Stomach (tissue), 9 donors: ENCODE measurements around the gene MRGPRX3. TPM values are rescaled to one million over a fixed set of nuclear protein-coding genes. Genes with fewer than 3 reads are reported as not detected.
A peak's percentile ranks its signal among the peaks of the same experiment; 100 is the strongest.

ENCODE experiments used
- DNase-seq, 2 donors: peaks; one replicate each; pipeline versions ENCODE4 v3.0.0 to v3.0.0-alpha.2; 2013 to 2019
- H3K27ac ChIP-seq, 5 donors: fragments of 200-600 bp in 4 of 5; sonication (generic) in 4 of 5; one replicate each; pipeline ENCODE4 v1.5.1; 2013 to 2019; ENCODE audit warnings: mild to moderate bottlenecking in 1 of 5, moderate library complexity in 1 of 5
- H3K27me3 ChIP-seq, 3 donors: fragments of 200-600 bp; sonication (generic); one replicate each; pipeline ENCODE4 v1.5.1; 2017 to 2019; ENCODE audit warnings: mixed run types in 1 of 3
- H3K36me3 ChIP-seq, 4 donors: fragments of 200-600 bp; sonication (generic); 1 replicate in 3 of 4; 2 replicates in 1 of 4; pipeline ENCODE4 v1.5.1; 2016 to 2019
- H3K4me1 ChIP-seq, 4 donors: fragments of 200-600 bp; sonication (generic); one replicate each; pipeline ENCODE4 v1.5.1; 2016 to 2019
- H3K4me3 ChIP-seq, 4 donors: fragments of 200-600 bp; sonication (generic) in 3 of 4; one replicate each; pipeline ENCODE4 v1.5.1; 2016 to 2019; ENCODE audit warnings: mild to moderate bottlenecking in 1 of 4
- H3K9me3 ChIP-seq, 4 donors: fragments of 200-600 bp; sonication (generic); one replicate each; pipeline ENCODE4 v1.5.1; 2016 to 2019
- EP300 ChIP-seq: sonication (generic); formaldehyde crosslinking; IDR thresholded peaks from one replicate; pipeline ENCODE4 v1.6.1; 2017; ENCODE audit warnings: antibody characterized with exemption
- POLR2A ChIP-seq, 4 donors: fragments of 450-650 bp; IDR thresholded peaks; one replicate each; pipeline ENCODE4 v1.6.1; 2016; ENCODE audit warnings: antibody characterized with exemption in 4 of 4, control low read depth in 2 of 4, mild to moderate bottlenecking in 1 of 4, moderate library complexity in 1 of 4
- POLR2AphosphoS5 ChIP-seq, 3 donors: sonication (generic); formaldehyde crosslinking; IDR thresholded peaks; one replicate each; pipeline ENCODE4 v1.6.1; 2016; ENCODE audit warnings: antibody characterized with exemption in 3 of 3
- WGBS, 5 donors: extraction: QIAGEN DNeasy Blood & Tissue Kit in 3 of 5; methylation state at CpG; one replicate each; pipeline versions ENCODE4 v1.1.5 to v1.1.7; 2013 to 2018; 5-methylcytosine and 5-hydroxymethylcytosine counted together
- intact Hi-C: fragments of 100-400 bp; cut with DNase I; formaldehyde crosslinking; loops from one replicate; pipeline ENCODE4 v1.15.1; 2023; ENCODE audit warnings: low total_unique reads
- polyA plus RNA-seq, 3 donors: library from polyadenylated mRNA; stranded (reverse); fragments of 200-250 nt; gene quantifications; one replicate each; pipeline ENCODE4 v1.2.3, GENCODE V29; 2013
- total RNA-seq, 5 donors: library from RNA; depleted of rRNA; stranded (reverse); fragments of >200 nt; gene quantifications; one replicate each; pipeline versions ENCODE4 v1.1.0 to v1.2.3, GENCODE V29; 2014 to 2016
- TF ChIP-seq, protein P1 (sequence below), 7 experiments: fragments of 450-650 bp in 4 of 7; fragments of 200-600 bp in 3 of 7; sonication (generic) in 3 of 7; IDR thresholded peaks; one replicate each; pipeline ENCODE4 v1.5.1; 2016 to 2019; ENCODE audit warnings: antibody characterized with exemption in 7 of 7, control low read depth in 2 of 7, mild to moderate bottlenecking in 1 of 7
- donor health status: healthy with polysubstance abuse.
- donor health status: Bipolar disorder and iron deficiency.
- donor health status: healthy.

Gene MRGPRX3
- total and polyA plus RNA-seq, 8 donors, result 1.2 TPM; not detected in 7

DNA sequence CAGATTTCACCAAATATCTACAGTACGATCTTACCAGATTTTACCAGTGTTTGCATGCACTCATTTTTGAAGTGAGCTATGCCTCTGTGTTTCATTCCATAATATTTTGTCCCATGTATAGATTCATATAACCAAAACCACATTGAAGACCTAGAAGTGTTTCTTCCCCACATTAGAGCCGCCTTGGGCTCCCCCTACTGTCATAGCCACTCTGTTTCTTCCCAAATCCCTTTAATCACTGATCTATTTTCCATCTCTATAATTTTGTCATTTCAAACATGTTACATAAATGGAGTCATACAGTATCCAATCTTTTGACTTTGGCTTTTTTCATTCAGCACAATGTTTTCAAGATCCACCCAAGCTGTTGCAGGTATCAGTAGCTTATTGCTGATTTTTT is 12.7 kb downstream of the MRGPRX3 start:
- H3K27me3 ChIP-seq, result peaks cover 0 to 11% (median 0%) of the 10 kb centered on the region in 3 donors
- 43 to 72% (median 50%) methylated on average over 2 of the region's 2 CpGs for WGBS, 5 donors
- no peak for DNase-seq

DNA sequence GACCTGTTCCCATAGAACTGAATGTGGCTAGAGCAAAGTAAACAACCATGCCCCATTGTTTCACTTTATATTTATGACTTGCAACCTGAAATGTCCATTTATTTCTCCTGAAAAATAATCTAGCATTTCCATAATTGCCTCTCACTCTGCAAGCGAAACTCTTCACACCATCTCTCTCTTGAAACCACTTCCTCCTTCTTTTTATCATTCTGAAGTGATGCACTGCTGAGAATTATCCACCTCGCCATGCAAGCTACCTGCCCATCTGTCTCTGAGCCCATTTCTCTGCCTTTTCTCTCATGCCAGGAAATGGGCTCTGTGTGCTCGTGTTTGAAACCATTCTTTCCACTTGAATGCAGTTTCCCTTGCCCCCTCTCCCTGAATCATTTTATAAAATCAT is 13.5 kb downstream of the MRGPRX3 start:
- Histone ChIP-seq H3K4me3 (no peak overlapping the region), H3K27ac (no peak overlapping the region), H3K9me3 (no peaks in the 10 kb centered on the region), H3K27me3 (peaks cover 0 to 11% (median 0%) of the 10 kb centered on the region in 3 donors), H3K36me3 (no peaks in the 10 kb centered on the region), H3K4me1 (no peaks in the 10 kb centered on the region)
- 52 to 61% (median 54%) methylated on average over 3 of the region's 3 CpGs for WGBS, 5 donors
- intact Hi-C loops, result no loop called here
- no peak for TF ChIP-seq POLR2A (IDR thresholded peaks at IDR 0.05)
- no peak for DNase-seq

More for the DNA sequence above, 12.7 kb downstream of the MRGPRX3 start:
- Histone ChIP-seq H3K9me3 (no peaks in the 10 kb centered on the region), H3K27ac (no peak overlapping the region), H3K36me3 (no peaks in the 10 kb centered on the region), H3K4me1 (no peaks in the 10 kb centered on the region), H3K4me3 (no peak overlapping the region)
- intact Hi-C loops, result no loop called here
- TF ChIP-seq, protein P1, sequence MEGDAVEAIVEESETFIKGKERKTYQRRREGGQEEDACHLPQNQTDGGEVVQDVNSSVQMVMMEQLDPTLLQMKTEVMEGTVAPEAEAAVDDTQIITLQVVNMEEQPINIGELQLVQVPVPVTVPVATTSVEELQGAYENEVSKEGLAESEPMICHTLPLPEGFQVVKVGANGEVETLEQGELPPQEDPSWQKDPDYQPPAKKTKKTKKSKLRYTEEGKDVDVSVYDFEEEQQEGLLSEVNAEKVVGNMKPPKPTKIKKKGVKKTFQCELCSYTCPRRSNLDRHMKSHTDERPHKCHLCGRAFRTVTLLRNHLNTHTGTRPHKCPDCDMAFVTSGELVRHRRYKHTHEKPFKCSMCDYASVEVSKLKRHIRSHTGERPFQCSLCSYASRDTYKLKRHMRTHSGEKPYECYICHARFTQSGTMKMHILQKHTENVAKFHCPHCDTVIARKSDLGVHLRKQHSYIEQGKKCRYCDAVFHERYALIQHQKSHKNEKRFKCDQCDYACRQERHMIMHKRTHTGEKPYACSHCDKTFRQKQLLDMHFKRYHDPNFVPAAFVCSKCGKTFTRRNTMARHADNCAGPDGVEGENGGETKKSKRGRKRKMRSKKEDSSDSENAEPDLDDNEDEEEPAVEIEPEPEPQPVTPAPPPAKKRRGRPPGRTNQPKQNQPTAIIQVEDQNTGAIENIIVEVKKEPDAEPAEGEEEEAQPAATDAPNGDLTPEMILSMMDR (IDR thresholded peaks at IDR 0.05), result no peak
- TF ChIP-seq POLR2AphosphoS5 (IDR thresholded peaks at IDR 0.05), result no peak

DNA sequence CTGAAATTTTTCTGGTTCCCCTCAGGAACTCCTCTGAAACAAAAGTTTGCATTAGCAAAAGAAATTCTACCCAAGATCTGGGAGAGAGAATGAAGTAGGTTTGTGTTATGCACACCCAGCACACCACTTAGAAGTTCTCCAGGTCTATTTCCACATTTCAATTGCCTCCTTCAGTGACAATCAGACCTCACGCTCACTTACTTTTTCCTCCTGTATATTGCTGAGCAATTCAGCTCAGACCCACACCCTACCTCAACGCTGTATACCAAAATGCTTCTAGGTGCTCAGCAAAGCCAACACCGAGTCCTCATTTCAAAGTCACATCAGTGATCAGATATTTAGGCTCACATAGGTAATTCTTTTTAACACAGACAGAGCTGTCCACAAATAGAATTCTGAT is 19.2 kb downstream of the MRGPRX3 start:
- no peak for DNase-seq
- peaks cover 0 to 16% (median 0%) of the 10 kb centered on the region in 3 donors for H3K27me3 ChIP-seq
- no peak overlapping the region for H3K4me3 ChIP-seq
- no peaks in the 10 kb centered on the region for H3K4me1 ChIP-seq
- H3K9me3 ChIP-seq, result no peaks in the 10 kb centered on the region
- TF ChIP-seq POLR2A (IDR thresholded peaks at IDR 0.05) (no peak), EP300 (no peak), POLR2AphosphoS5 (IDR thresholded peaks at IDR 0.05) (no peak)
- TF ChIP-seq, protein P1 (IDR thresholded peaks at IDR 0.05), result no peak
- no peaks in the 10 kb centered on the region for H3K36me3 ChIP-seq
- no peak overlapping the region for H3K27ac ChIP-seq
- intact Hi-C loops, result no loop called here
- 77 to 90% (median 85%) methylated on average over 3 of the region's 3 CpGs for WGBS, 5 donors

DNA sequence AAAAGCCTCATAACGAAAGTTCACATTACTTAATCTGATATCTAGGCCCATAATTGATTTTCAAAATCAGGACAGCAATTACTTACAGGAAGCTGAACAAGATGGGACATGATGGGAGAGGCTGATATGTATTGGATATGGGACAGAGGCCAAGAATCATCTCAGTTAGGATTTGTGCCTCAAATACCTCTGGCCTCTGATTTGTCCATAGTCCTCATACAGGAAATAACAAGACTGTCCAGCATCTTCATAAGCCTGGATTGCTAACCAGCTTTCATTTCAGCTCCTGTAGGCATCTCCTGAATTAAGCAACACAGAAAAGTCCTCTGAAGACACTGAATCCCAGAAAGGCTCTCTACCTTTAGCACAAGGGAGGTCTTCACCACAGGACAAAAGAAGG is 36.0 kb downstream of the MRGPRX3 start:
- intact Hi-C loops, result no loop called here
- no peaks in the 10 kb centered on the region for H3K4me1 ChIP-seq
- no peaks in the 10 kb centered on the region for H3K36me3 ChIP-seq
- no peak for TF ChIP-seq POLR2AphosphoS5 (IDR thresholded peaks at IDR 0.05)
- TF ChIP-seq POLR2A (IDR thresholded peaks at IDR 0.05), result no peak
- no peak for TF ChIP-seq EP300
- TF ChIP-seq, protein P1 (IDR thresholded peaks at IDR 0.05), result no peak
- H3K27ac ChIP-seq, result no peak overlapping the region
- peaks cover 0 to 9% (median 2%) of the 10 kb centered on the region in 4 donors for H3K9me3 ChIP-seq
- H3K4me3 ChIP-seq, result no peak overlapping the region
- no peak for DNase-seq
- 44 to 62% (median 54%) methylated on average over 1 of the region's 1 CpG for WGBS, 5 donors
- H3K27me3 ChIP-seq, result peaks cover 0 to 11% (median 0%) of the 10 kb centered on the region in 3 donors

DNA sequence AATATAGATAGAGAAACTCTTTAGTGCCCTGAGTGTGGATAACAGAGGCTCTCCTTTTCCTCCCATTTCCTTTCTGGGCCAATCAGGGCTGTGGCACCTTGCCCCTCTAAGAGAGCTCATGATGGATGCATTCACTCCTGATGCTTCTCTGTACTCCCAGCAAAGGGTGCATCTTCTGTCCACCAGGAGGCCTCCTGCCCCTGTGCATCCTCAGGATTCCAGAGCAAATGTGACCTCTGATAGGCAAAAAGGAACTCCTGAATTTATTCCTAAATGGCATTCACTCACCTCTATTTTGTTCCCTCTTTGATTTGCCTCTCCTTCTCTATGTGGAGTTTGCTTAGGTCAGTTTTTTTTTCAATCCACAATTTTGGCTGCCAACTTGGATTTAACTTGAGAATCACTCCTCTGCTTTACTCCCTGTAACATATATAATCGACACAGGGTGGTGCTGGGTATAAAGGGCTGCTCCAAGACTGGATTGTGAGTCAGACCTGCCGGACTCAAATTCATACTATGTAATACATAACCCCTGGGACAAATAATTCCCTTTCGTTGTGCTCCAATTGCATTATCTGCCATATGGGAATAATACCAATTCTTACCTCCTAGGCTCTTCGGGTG is 39.1 kb downstream of the MRGPRX3 start:
- no peaks in the 10 kb centered on the region for H3K4me1 ChIP-seq
- peak in 1 of 2 donors; percentile 7 for DNase-seq
- intact Hi-C loops, result no loop called here
- 67 to 85% (median 77%) methylated on average over 4 of the region's 4 CpGs for WGBS, 5 donors
- H3K27ac ChIP-seq, result no peak overlapping the region
- no peaks in the 10 kb centered on the region for H3K36me3 ChIP-seq
- H3K9me3 ChIP-seq, result peaks cover 0 to 8% (median 1%) of the 10 kb centered on the region in 4 donors
- no peak for TF ChIP-seq EP300
- TF ChIP-seq POLR2AphosphoS5 (IDR thresholded peaks at IDR 0.05), result no peak
- no peak for TF ChIP-seq POLR2A (IDR thresholded peaks at IDR 0.05)
- TF ChIP-seq, protein P1 (IDR thresholded peaks at IDR 0.05), result no peak
- H3K27me3 ChIP-seq, result peaks cover 0 to 18% (median 0%) of the 10 kb centered on the region in 3 donors
- no peak overlapping the region for H3K4me3 ChIP-seq
